Measurements from ENCODE around the gene MMP21.

- TF ChIP-seq CTCF (IDR thresholded peaks at IDR 0.05): no peak
- TF ChIP-seq POLR2A (IDR thresholded peaks at IDR 0.05): no peak
These were observed 2.9 kb upstream of the MMP21 start for GRCh38 chr10:125778556-125778955.
